Hematopoietic multipotent progenitor cell treated with erythropoietin and hydrocortisone succinate and interleukin-3 and kit ligand, for 8 days (in vitro differentiated cells): ENCODE data around the gene ERBB2.
"Not testable (repeated sequence)": the region's sequence is repeated elsewhere in the genome, so short reads cannot be mapped to it uniquely, and the experiment has no call there.

Experiments
- DNase-seq: peaks from one replicate; pipeline ENCODE4 v3.0.0-alpha.2; 2015

ERBB2 gene

DNA sequence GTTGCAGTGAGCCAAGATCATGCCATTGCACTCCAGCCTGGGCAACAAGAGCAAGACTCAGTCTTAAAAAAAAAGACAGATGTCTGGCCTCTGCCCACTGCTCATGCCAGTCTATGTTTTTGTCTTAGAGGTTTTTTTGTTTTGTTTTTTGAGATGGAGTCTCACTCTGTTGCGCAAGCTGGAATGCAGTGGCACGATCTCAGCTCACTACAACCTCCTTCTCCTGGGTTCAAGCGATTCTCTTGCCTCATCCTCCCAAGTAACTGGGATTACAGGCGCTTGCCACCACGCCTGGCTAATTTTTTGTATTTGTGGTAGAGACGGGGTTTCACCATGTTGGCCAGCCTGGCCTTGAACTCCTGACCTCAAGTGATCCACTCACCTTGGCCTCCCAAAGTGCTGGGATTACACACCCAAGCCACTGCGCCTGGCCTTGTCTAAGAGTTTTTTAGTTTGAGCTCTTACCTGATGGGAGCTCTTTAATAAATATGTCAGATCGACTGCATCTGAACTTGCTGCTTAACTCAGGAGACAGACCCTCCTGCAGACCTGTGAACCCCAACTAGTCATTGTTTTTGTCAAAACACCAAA lies 48.7 kb downstream of the ERBB2 start:
- not testable (repeated sequence) for DNase-seq

DNA sequence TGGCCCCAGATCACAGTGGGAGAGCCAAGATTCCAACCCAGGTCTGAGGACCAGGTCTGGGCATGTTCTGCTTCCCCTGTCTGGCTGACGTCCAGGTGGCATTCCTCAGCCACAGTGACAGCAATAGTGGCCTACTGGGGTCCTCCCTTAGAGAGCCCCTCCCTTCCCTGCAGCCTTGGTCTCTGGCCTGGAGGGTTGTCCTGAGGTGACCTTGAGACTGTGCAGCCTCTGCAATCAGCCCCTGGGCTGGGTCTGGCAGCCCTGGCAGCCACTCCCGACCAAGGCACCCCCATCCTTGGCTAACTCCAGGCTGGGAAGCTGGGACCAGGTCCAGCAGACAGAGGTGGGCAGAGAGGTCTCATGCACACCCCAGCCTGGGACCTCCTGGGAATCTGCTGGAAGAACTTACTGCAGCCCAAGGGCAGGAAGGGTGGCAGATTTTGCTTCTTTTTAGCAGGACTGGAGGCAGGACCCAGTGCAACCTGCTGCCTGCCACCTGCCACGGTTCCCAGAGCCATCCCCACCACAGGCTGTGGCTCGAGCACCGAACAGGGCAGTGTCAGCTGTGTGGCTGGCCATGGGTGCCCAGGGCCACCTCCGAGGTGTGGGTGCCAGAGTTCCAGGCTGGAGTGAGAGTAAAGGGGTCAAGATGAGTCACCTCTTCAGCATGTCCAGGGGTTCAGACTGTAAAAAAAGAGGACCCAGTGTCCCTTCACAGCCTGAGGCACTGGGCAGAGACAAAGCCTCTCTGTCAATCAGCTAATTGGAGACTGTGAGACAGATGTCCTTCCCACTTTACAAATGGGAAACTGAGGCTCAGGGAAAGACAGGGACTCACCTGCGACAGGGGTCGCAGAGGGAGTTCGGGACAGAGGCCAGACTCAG lies 50.5 kb downstream of the ERBB2 start:
- peak; percentile 24 for DNase-seq

DNA sequence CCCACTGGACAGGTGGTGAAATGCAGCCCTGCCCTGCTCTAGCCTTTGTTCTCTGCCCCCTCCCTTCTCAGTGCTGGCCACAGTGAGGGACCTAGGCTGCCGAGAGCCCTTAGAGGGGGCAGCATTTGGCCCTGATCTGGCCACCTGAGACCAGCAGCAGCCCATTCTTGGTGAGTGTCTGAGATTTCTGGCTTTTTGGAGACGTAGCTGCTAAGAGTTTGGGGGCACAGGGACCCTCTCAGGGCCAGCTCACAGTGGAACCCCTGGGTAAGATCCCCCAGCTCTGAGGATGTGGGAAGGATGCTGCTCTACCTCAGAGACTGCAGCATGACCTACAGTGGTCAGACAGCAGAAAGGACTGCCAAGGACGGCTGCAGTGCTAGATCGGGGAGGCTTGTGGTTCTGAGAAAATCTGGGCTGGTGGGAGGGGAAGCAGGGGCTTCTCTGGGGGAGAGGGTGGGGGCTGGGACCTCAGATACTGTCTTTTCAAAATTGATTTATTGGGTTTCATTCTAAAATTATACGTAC lies 51.2 kb downstream of the ERBB2 start:
- no peak for DNase-seq

DNA sequence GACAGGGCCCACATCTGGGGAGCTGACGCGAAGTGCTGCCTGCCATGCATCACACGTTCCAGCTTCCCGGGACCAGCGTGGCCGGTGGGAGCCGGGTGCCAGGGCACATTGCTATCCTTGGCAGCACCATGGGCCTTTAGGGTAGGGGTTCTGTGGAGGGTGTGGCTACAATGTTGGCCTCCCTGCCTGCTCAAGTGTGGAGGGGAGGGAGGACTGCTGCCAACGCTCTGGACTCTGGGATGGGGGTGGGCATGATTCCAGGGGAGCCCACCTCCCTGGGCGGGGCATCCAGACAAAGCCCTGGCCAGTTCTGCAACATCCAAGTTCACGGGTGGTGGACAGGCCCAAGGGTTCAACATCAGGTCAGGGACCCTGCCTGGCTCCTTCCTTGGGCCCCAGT lies 51.8 kb downstream of the ERBB2 start:
- no peak for DNase-seq

DNA sequence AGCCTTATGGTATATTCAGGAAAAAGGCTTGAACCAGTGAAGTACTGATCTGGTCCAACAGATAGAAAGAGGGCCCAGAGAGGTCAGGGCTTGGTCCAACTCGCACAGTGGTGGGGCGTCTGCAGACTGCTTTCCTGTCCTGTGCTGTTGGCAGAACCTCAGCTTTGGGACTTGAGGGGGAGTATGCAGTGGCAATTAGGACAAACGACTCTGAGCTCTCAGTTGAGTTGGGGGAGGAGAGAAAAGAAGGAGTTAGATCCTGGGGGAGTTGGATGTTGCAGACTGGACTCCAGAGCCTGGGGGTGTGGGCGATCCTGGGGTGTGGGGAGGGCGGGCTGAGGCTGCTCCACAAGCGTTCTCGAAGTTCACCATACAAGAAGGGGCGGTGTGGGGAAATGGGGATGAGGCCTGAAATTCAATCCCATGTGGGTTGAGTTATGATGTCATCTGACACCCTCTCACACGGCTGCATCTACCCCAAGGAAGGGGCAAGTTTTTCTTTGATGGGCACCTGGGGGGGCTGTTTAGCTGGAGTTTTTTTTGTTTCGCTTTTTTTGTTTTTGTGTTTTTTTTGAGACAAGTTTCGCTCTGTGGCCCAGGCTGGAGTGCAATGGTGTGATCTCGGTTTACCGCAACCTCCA lies 52.5 kb downstream of the ERBB2 start:
- no peak for DNase-seq

DNA sequence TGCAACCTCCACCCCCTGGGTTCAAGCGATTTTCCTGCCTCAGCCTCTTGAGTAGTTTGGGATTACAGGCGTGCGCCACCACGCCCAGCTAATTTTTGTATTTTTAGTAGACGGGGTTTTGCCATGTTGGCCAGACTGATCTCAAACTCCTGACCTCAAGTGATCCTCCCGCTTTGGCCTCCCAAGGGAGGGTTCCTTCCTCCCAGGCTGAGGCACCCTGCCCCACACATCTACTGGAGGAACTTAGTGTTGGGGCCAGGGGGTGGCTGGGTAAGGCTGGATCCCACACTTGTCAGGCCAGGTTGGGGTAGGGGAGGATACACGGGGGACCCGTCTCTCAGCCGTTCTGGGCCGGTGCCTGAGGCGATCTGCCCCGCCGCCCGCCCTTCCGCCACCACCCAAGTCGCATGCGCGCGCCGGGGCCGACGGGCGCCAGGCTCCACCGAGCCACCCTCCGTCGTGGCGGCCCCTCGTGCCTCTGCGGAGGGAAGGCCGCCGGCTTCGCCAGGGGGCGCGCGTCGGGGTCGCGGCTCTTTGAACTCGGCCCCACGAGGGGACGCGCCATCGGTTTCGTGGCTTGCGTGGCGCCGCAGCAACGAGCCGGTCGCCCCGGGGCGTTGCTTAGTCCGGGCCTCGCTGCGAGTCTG lies 53.8 kb downstream of the ERBB2 start:
- peak; percentile 56 for DNase-seq

DNA sequence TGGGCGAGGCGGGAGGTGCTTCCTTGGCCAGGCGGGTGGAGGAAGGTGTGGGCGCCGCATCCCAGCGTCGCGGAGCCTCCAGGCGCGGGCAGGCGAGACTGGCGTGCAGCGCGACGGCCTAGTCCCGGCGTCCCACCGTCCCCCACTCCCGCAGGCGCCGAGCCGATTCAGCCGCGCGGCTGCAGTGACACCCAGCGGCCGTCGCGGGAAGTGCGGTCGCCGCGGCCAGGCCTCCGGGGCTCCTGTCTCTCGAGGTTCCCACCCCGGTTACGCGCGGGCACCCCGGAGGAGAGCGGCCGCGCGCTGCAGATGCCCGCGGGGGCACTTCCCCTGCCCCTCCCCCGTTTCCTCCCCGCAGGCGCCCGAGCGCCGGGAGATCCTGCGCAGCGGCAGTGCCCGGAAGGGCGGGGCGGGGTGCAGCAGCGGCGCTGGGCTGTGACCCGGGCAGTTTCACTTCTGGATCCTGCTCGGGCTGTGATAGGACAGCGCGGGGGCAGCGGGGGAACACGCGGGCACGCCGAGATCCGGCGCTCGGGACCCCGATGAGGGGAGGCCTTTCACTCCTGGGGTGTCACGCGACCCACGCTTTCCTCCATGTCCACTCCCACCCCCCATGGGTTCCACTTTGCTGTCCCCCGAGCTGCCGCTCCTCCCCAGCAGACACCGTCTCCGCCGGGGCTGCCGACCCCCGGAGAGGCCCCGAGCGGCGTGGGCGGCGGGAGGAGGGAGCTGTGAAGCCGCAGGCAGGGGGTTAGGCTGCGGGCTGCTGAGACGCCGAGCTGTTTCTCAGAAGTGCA lies 54.5 kb downstream of the ERBB2 start:
- DNase-seq = peak; percentile 92

GRCh38 chr17:39754958-39755553 lies 55.2 kb downstream of the ERBB2 start:
- DNase-seq = no peak

- DNase-seq = peak; percentile 22
Observed at GRCh38 chr17:39755554-39756379, 55.9 kb downstream of the ERBB2 start.

GRCh38 chr17:39756380-39757079 lies 56.7 kb downstream of the ERBB2 start:
- DNase-seq = no peak

- DNase-seq = no peak
Observed at GRCh38 chr17:39757176-39757662, 57.4 kb downstream of the ERBB2 start.

GRCh38 chr17:39757931-39758873 lies 58.3 kb downstream of the ERBB2 start:
- DNase-seq = no peak

GRCh38 chr17:39759204-39759603 lies 59.3 kb downstream of the ERBB2 start:
- DNase-seq = no peak

GRCh38 chr17:39761861-39762496 lies 62.1 kb downstream of the ERBB2 start:
- no peak for DNase-seq

DNA sequence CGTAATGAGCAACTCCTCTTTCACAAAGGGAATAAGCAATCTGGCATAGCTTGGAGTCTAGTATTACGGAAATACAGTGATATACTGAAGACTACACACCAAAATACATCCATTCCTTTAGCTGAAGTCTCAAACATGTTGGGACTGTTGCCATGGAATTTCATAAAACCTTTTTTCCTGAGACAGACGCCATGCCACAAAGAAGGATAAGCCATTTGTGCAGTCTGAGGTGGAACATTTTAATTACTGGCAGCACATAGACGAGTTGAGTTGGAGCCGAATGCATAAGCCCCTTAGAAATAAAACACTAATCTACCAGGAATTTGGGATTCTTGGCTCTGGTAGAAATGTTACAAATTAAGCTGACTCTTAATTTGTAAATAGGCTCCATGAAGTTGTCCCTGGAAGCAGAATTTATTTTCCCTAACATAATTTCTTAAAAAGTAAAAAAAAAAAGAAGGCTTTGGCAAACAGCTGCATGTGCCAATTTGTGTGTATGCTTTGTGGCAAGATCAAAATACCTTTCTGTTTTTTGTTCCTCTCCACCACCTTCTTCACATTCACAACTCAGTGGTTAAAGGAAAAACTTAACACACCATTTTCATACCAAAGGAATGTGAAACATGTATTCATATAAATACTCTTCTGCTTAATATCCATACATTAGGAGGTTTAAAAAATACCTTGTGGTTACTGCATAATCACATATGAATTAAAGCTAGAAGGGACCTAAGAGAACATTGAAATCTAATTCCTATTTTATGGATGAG lies 63.4 kb downstream of the ERBB2 start:
- no peak for DNase-seq

- DNase-seq = not testable (repeated sequence)
Observed at GRCh38 chr17:39764171-39764570, 64.3 kb downstream of the ERBB2 start.

DNA sequence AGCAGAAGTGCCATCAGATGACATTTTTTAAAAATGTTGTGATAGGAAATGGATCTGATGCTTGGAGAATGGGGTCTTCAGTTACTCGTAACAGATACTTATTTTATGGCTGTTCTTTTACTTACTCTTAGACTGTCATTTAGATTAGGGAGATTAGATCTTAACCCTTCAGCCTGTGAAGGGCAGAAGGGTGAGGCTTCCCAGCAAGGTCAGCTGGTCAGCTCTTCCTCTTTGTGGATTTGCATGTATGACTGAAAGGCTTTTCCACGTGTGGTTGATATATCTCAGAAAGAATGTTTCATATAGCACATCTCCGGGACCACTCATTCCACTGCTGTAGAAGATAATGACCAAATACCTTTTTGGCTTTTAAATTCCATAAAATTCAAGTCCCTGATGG lies 65.3 kb downstream of the ERBB2 start:
- no peak for DNase-seq

DNA sequence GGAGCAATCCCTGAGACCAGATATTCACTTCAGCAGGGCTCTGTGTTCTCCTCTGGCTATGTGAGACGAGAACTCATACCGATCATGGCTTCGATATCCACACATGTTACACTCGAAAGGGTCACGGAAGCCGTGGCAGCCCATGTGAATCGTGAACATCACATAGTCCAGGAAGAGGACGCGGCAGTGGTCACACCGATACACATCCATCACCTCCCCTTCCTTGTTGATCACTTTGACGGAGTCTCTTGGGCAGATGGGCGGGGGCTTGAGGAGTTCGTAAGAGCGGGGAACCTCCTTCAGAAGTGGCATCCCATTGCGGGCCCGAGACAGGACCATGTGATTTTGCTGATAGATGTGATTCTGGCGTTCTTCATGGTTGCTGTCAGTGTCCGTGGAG lies 65.9 kb downstream of the ERBB2 start:
- DNase-seq = no peak
